Liver (tissue), 9 donors: ENCODE data around the gene RWDD3. TPM values are rescaled to one million over a fixed set of nuclear protein-coding genes. Genes with fewer than 3 reads are reported as not detected.

Experiments
- DNase-seq: peaks from one replicate; pipeline ENCODE4 v3.0.0-alpha.2; 2017; ENCODE audit warnings: low spot score
- H3K27ac ChIP-seq, 2 donors: one replicate each; pipeline ENCODE4 v1.7.0; 2013; ENCODE audit warnings: inconsistent platforms in 2 of 2, low read length in 2 of 2, control low read depth in 1 of 2, low read depth in 1 of 2, mild to moderate bottlenecking in 1 of 2
- H3K27me3 ChIP-seq, 4 donors: one replicate each; pipeline versions ENCODE4 v1.6.1 to v1.7.0; 2013; ENCODE audit warnings: low read length in 3 of 4, inconsistent platforms in 1 of 4, mild to moderate bottlenecking in 1 of 4, moderate library complexity in 1 of 4; ENCODE audit not compliant: control insufficient read depth in 4 of 4, insufficient read depth in 4 of 4
- H3K36me3 ChIP-seq, 4 donors: one replicate each; pipeline versions ENCODE4 v1.6.1 to v1.7.0; 2013; ENCODE audit warnings: low read length in 3 of 4, mild to moderate bottlenecking in 3 of 4, low read depth in 1 of 4, moderate library complexity in 1 of 4; ENCODE audit not compliant: control insufficient read depth in 4 of 4, insufficient read depth in 3 of 4
- H3K4me1 ChIP-seq, 4 donors: one replicate each; pipeline versions ENCODE4 v1.6.1 to v1.7.0; 2013; ENCODE audit warnings: low read length in 3 of 4, mild to moderate bottlenecking in 3 of 4, moderate library complexity in 1 of 4; ENCODE audit not compliant: control insufficient read depth in 4 of 4, insufficient read depth in 4 of 4
- H3K4me3 ChIP-seq, 3 donors: one replicate each; pipeline versions ENCODE4 v1.6.1 to v1.7.0; 2013; ENCODE audit warnings: low read length in 3 of 3, control low read depth in 1 of 3, low read depth in 1 of 3, mild to moderate bottlenecking in 1 of 3
- H3K9ac ChIP-seq, 2 donors: one replicate each; pipeline ENCODE4 v1.7.0; 2013; ENCODE audit warnings: low read length in 2 of 2, mild to moderate bottlenecking in 2 of 2, moderate library complexity in 2 of 2, control low read depth in 1 of 2, low read depth in 1 of 2
- H3K9me3 ChIP-seq, 4 donors: one replicate each; pipeline versions ENCODE4 v1.6.1 to v1.7.0; 2013; ENCODE audit warnings: low read length in 3 of 4; ENCODE audit not compliant: control insufficient read depth in 4 of 4
- CTCF ChIP-seq: fragments of 150-350 bp; IDR thresholded peaks from 2 replicates; pipeline ENCODE4 v1.5.1; 2017; ENCODE audit warnings: improper control_type of control experiment, low read depth, low read length; ENCODE audit not compliant: missing input control
- EGR1 ChIP-seq, 2 donors: IDR thresholded peaks; 2 replicates each; pipeline ENCODE4 v1.6.1; 2016 to 2018; ENCODE audit warnings: antibody characterized with exemption in 2 of 2, low read depth in 2 of 2
- FOXA1 ChIP-seq: IDR thresholded peaks from 2 replicates; pipeline ENCODE4 v1.6.1; 2016; ENCODE audit warnings: antibody characterized with exemption
- FOXA2 ChIP-seq: IDR thresholded peaks from 2 replicates; pipeline ENCODE4 v1.6.1; 2016; ENCODE audit warnings: antibody characterized with exemption
- GABPA ChIP-seq, 2 donors: IDR thresholded peaks in 1 of 2; conservative IDR thresholded peaks in 1 of 2; 2 replicates each; pipeline ENCODE4 v1.6.1; 2016; ENCODE audit warnings: antibody characterized with exemption in 2 of 2, mild to moderate bottlenecking in 1 of 2, moderate library complexity in 1 of 2
- HNF4A ChIP-seq, 2 donors: conservative IDR thresholded peaks; 2 replicates each; pipeline ENCODE4 v1.6.1; 2016; ENCODE audit warnings: antibody characterized with exemption in 2 of 2, mild to moderate bottlenecking in 2 of 2
- HNF4G ChIP-seq: IDR thresholded peaks from 2 replicates; pipeline ENCODE4 v1.6.1; 2016; ENCODE audit warnings: antibody characterized with exemption
- JUND ChIP-seq, 2 donors: IDR thresholded peaks; 2 replicates each; pipeline ENCODE4 v1.6.1; 2016; ENCODE audit warnings: antibody characterized with exemption in 2 of 2
- MAX ChIP-seq: IDR thresholded peaks from 2 replicates; pipeline ENCODE4 v1.6.1; 2016; ENCODE audit warnings: antibody characterized with exemption
- NR2F2 ChIP-seq: IDR thresholded peaks from 2 replicates; pipeline ENCODE4 v1.6.1; 2016; ENCODE audit warnings: antibody characterized with exemption
- RAD21 ChIP-seq, 2 donors: IDR thresholded peaks; 2 replicates each; pipeline ENCODE4 v1.6.1; 2016; ENCODE audit warnings: antibody characterized with exemption in 2 of 2, mild to moderate bottlenecking in 2 of 2
- REST ChIP-seq: IDR thresholded peaks from 2 replicates; pipeline ENCODE4 v1.6.1; 2016; ENCODE audit warnings: antibody characterized with exemption, mild to moderate bottlenecking
- RXRA ChIP-seq, 2 donors: IDR thresholded peaks; 2 replicates each; pipeline ENCODE4 v1.6.1; 2017 to 2018; ENCODE audit warnings: antibody characterized with exemption in 2 of 2, mild to moderate bottlenecking in 1 of 2
- SP1 ChIP-seq: IDR thresholded peaks from 2 replicates; pipeline ENCODE4 v1.6.1; 2018; ENCODE audit warnings: antibody characterized with exemption, mild to moderate bottlenecking
- TAF1 ChIP-seq: conservative IDR thresholded peaks from 2 replicates; pipeline ENCODE4 v1.6.1; 2016; ENCODE audit warnings: antibody characterized with exemption, mild to moderate bottlenecking
- YY1 ChIP-seq: IDR thresholded peaks from 2 replicates; pipeline ENCODE4 v1.6.1; 2016; ENCODE audit warnings: antibody characterized with exemption, mild to moderate bottlenecking
- ZBTB33 ChIP-seq: IDR thresholded peaks from 2 replicates; pipeline ENCODE4 v1.6.1; 2016; ENCODE audit warnings: antibody characterized with exemption
- WGBS: extraction: QIAGEN DNeasy Blood & Tissue Kit; methylation state at CpG from one replicate; pipeline ENCODE4 v1.1.7; 2013; 5-methylcytosine and 5-hydroxymethylcytosine counted together
- polyA plus RNA-seq, 2 donors: library from polyadenylated mRNA; stranded (reverse) in 1 of 2; unstranded in 1 of 2; fragments of 200-250 nt in 1 of 2; fragments of >200 nt in 1 of 2; fragmentation: Nextera tagmentation in 1 of 2; extraction: Ambion mirVana in 1 of 2; gene quantifications; one replicate each; pipeline versions ENCODE4 v1.2.1 to v1.2.3, GENCODE V29; 2013 to 2015
- total RNA-seq, 2 donors: library from RNA; depleted of rRNA; stranded (reverse); fragments of >200 nt; gene quantifications; one replicate each; pipeline ENCODE4 v1.2.3, GENCODE V29; 2014
- donor health status: healthy.
- donor health status: healthy.
- donor health status: healthy.
- donor health status: healthy.
- donor health status: healthy.

The RWDD3 gene
- total and polyA plus RNA-seq, 4 donors, result 5.8 to 11.1 (median 7.0) TPM

GRCh38 chr1:95232646-95233318 lies 1.2 kb upstream of the RWDD3 start:
- Histone ChIP-seq H3K36me3 (no peaks in the 10 kb centered on the region), H3K27me3 (no peaks in the 10 kb centered on the region), H3K4me3 (peak overlapping the region in 2 of 3 donors; percentile 63 to 82), H3K4me1 (peaks cover 4 to 20% (median 12%) of the 10 kb centered on the region in 4 donors), H3K9me3 (no peaks in the 10 kb centered on the region), H3K9ac (peak overlapping the region; percentile 69 to 72), H3K27ac (peak overlapping the region; percentile 51 to 92)
- DNase-seq, result no peak
- 22% methylated on average over 8 of the region's 8 CpGs for WGBS
- TF ChIP-seq YY1 (peak; percentile 13), RAD21 (IDR thresholded peaks at IDR 0.05) (no peak), SP1 (no peak), REST (no peak), MAX (no peak), NR2F2 (peak; percentile 70), GABPA (IDR thresholded peaks at IDR 0.05 in 1 of 2, conservative IDR thresholded peaks at IDR 0.05 in 1 of 2) (no peak), FOXA2 (no peak), EGR1 (IDR thresholded peaks at IDR 0.05; ENCODE audit: low read depth in 2 of 2) (no peak), ZBTB33 (no peak)

GRCh38 chr1:95233319-95233736 lies 682 bp upstream of the RWDD3 start:
- Histone ChIP-seq H3K27me3 (no peaks in the 10 kb centered on the region), H3K36me3 (no peaks in the 10 kb centered on the region), H3K4me1 (peaks cover 6 to 20% (median 12%) of the 10 kb centered on the region in 4 donors), H3K9ac (peak overlapping the region; percentile 69 to 72), H3K9me3 (no peaks in the 10 kb centered on the region), H3K27ac (peak overlapping the region; percentile 51 to 92), H3K4me3 (peak overlapping the region; percentile 62 to 82 (median 63))
- peak; percentile 64 for DNase-seq
- 8% methylated on average over 14 of the region's 14 CpGs for WGBS
- TF ChIP-seq EGR1 (IDR thresholded peaks at IDR 0.05; ENCODE audit: low read depth in 2 of 2) (no peak), FOXA1 (no peak), SP1 (peak; percentile 75), YY1 (peak; percentile 20), RXRA (IDR thresholded peaks at IDR 0.05) (peak; percentile 53 to 59), JUND (IDR thresholded peaks at IDR 0.05) (peak in 1 of 2 donors; percentile 10), HNF4G (peak; percentile 87), MAX (no peak), REST (no peak), CTCF (no peak), HNF4A (conservative IDR thresholded peaks at IDR 0.05) (peak; percentile 92 to 97), TAF1 (no peak), ZBTB33 (no peak), FOXA2 (no peak), RAD21 (IDR thresholded peaks at IDR 0.05) (peak in 1 of 2 donors; percentile 19)
